HL-60/S4 treated with retinoic acid at 250 ng/mL for 4 days and 3 days (cell line): ENCODE measurements around the gene KLF1.
"Not testable (repeated sequence)": the region's sequence is repeated elsewhere in the genome, so short reads cannot be mapped to it uniquely, and the experiment has no call there.

Source experiments
- in situ Hi-C: fragments of 300-500 bp; cut with MboI; formaldehyde crosslinking; loops from 2 replicates; pipeline ENCODE4 v1.7.0; 2022; ENCODE audit warnings: low sequenced_read_pairs

The KLF1 gene

GRCh38 chr19:12868540-12869112 is 18.4 kb downstream of the KLF1 start:
- in situ Hi-C loops, result no loop called here

GRCh38 chr19:12867120-12868099 is 19.6 kb downstream of the KLF1 start:
- in situ Hi-C loops, result no loop called here

- in situ Hi-C loops, result no loop called here
Measured at GRCh38 chr19:12866416-12867119, 20.4 kb downstream of the KLF1 start.

GRCh38 chr19:12865746-12866415 is 21.1 kb downstream of the KLF1 start:
- in situ Hi-C loops, result no loop called here

- in situ Hi-C loops, result no loop called here
Measured at GRCh38 chr19:12864721-12865715, 22.0 kb downstream of the KLF1 start.

GRCh38 chr19:12864143-12864542 is 22.9 kb downstream of the KLF1 start:
- in situ Hi-C loops, result no loop called here

- in situ Hi-C loops, result no loop called here
Measured at GRCh38 chr19:12859546-12859945, 27.5 kb downstream of the KLF1 start.

- in situ Hi-C loops, result no loop called here
Measured at GRCh38 chr19:12858041-12858928, 28.7 kb downstream of the KLF1 start.

- in situ Hi-C loops, result no loop called here
Measured at GRCh38 chr19:12856653-12857052, 30.3 kb downstream of the KLF1 start.

- in situ Hi-C loops, result no loop called here
Measured at GRCh38 chr19:12847159-12848139, 39.6 kb downstream of the KLF1 start.

- in situ Hi-C loops, result not testable (repeated sequence)
Measured at GRCh38 chr19:12846613-12847012, 40.4 kb downstream of the KLF1 start.

- in situ Hi-C loops, result no loop called here
Measured at GRCh38 chr19:12843999-12844732, 42.8 kb downstream of the KLF1 start.

- in situ Hi-C loops, result no loop called here
Measured at GRCh38 chr19:12843328-12843727, 43.7 kb downstream of the KLF1 start.

- in situ Hi-C loops, result no loop called here
Measured at GRCh38 chr19:12842511-12842910, 44.5 kb downstream of the KLF1 start.

- in situ Hi-C loops, result no loop called here
Measured at GRCh38 chr19:12841094-12841493, 45.9 kb downstream of the KLF1 start.

GRCh38 chr19:12840091-12841079 is 46.6 kb downstream of the KLF1 start:
- in situ Hi-C loops, result no loop called here
